NCI-H1436 treated with DMSO at 0.1 percent for 48 hours (cell line): Measurements from ENCODE around the gene ZNF292.
"Not testable (repeated sequence)": the region's sequence is repeated elsewhere in the genome, so short reads cannot be mapped to it uniquely, and the experiment has no call there.

Experiments used
- DNase-seq: peaks from one replicate; lab custom pipeline; 2025; lab: John Stamatoyannopoulos, UW

The ZNF292 gene

DNA sequence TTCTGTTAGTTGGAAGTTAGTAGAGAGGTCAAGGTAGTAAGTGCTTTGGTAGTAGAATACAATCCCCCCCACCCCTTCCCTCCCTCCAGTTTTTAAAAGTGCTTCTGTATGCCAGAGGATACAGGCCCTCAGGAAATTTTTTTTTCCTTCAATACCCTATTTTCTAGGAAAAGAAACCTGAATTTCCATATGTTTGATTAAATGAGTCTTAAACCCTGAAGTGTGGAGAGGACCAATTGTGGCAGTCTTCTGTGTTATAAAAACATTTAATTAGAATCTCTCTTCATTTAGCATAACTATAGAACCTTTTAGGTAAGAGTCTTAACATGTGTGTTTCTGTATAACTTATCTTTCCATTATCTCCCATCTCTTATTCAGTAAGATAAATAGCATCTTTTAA, 59.5 kb downstream of the ZNF292 start:
- no peak for DNase-seq

DNA sequence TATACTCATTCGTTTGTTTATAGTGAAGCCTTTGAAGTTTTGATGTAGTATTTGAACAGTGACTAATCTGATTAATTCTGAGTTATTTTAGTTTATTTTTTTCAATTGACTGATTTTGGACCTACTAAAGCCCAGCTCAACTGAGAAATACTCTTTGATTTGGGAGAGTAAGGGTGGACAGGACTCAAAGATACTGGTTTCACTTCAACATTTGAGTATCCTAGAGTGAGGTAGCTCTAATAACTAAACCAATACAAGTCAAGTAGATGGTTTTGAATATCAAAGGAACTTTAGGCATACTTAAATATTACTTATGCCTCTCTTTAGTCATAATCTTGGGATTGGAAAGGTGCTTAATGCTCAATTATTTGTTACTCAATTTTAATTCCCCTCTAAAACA, 65.6 kb downstream of the ZNF292 start:
- no peak for DNase-seq

DNA sequence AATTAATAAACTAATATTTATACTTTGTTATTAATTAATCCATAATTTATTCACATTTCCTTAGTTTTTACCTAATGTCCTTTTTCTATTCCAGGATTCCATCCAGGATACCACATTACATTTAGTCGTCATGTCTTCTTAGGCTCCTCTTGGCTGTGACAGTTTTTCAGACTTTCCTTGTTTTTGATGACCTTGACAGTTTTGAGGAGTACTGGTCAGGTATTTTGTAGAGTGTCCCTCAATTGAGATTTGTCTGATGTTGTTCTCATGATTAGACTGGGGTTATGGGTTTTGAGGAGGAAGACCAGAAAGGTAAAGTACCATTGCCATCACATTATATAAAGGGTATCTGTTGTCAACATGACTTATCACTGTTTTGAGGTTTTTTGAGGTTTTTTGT, 67.3 kb downstream of the ZNF292 start:
- DNase-seq, result no peak

- no peak for DNase-seq
These were observed 69.6 kb downstream of the ZNF292 start for GRCh38 chr6:87224971-87225370.

- no peak for DNase-seq
These were observed 70.1 kb downstream of the ZNF292 start for GRCh38 chr6:87225511-87225910.

DNA sequence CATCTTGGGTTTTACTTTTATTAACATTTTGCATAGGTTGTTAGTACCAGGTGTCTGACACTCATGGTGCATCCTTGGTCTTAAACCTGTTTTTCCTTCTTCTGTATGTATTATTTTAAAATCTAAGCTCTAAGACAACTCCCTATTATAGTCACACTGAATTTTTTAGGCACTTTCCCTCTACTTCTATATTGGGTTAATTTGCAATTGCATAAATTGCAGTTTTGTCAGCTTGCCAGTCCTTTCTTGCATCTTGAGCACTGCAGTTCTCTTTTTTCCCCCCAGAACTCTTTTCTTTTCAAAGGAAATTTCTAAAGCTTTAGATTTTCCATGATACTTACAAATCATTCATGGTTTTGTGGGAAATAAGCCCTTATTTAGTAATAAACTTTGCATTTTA, 70.6 kb downstream of the ZNF292 start:
- DNase-seq, result no peak

GRCh38 chr6:87230801-87231200, 75.4 kb downstream of the ZNF292 start:
- no peak for DNase-seq

DNA sequence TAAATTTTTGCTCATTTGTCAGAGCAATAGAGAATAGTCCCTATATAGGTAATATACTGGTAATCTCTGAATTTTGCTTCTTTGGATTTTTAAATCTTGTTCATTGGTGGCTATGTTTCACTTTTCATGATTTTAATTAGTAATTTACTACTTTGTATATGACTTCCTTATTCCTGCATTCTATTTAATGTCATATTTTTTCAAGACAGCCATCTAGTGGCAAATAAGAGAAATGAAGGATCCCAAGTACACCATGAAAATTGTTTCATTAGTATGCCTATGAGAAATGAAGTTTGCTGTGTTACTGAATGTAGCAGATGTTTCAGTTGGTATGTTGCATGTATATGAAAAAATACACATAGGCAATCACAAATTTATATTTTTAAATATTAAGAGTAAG, 82.4 kb downstream of the ZNF292 start:
- no peak for DNase-seq

DNA sequence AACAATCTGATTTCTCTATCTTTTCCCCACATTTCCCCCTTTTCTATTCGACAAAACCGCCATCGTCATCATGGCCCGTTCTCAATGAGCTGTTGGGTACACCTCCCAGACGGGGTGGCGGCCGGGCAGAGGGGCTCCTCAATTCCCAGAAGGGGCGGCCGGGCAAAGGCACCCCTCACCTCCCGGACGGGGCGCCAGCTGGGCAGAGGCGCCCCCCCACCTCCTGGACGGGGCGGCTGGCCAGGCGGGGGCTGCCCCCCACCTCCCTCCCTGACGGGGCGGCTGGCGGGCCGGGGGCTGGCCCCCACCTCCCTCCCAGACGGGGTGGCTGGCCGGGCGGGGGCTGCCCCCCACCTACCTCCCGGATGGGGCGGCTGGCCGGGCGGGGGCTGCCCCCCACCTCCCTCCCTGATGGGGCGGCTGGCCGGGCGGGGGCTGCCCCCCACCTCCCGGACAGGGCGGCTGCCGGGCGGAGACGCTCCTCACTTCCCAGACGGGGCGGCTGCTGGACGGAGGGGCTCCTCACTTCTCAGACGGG, 83.8 kb downstream of the ZNF292 start:
- DNase-seq, result not testable (repeated sequence)

- DNase-seq, result no peak
These were observed 85.9 kb downstream of the ZNF292 start for GRCh38 chr6:87241304-87241703.

DNA sequence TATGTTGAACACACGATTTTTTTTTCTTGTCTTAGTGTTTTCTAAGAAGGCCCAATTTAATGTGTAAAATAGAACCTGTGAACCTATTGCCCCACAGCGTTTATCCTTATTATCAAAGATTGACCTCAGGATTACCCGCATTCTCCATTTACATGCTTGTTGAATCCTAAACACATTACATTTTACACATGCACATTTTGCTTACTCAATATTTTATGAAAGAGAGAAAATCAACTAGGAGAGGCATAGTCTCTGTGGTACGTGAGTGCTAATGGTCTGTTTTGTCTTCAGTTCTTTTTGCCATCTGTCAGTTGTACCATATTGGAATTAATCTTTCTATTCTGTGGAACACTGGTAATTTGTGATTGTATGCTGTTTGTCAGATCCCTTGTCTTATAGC, 86.9 kb downstream of the ZNF292 start:
- no peak for DNase-seq

GRCh38 chr6:87243812-87244211, 88.4 kb downstream of the ZNF292 start:
- DNase-seq, result no peak

DNA sequence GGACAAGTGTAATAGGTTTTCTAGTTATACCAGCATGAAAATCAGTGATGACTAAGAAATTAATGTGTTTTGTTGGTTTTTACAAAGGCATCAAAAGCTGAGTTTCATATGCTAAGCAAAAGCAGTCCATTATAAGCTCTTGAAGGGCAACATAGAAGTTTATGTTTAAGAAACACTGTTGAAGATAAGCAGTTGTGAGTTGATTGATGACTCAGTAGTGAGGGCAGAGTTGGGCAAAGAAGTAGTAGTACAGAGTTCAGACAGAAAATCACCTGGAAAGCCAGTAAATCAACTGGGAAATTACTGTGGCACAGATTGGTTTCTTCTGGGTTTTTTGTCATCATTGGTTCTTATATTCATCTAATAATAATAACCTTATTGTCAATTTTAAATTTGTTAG, 89.0 kb downstream of the ZNF292 start:
- DNase-seq, result no peak

GRCh38 chr6:87250019-87250418, 94.7 kb downstream of the ZNF292 start:
- no peak for DNase-seq

DNA sequence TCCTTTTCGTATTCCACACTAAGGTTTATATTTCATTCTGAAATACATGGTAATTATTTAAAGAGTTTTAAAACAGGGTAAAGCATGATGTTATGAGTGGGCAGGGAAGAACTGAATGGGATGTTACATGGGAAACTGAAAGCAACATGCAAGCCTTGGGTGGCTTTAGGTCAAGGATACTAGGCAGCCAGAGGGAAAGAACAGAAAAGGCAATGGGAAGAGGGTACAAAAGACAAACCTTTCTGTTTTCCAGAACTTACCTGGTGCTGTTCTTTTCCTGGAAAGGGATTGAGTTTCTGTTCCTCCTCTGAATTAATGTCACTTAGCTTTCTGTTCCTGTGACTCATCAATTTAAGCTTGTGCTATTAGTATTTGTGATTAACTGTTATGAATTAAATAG, 95.9 kb downstream of the ZNF292 start:
- DNase-seq, result no peak

DNA sequence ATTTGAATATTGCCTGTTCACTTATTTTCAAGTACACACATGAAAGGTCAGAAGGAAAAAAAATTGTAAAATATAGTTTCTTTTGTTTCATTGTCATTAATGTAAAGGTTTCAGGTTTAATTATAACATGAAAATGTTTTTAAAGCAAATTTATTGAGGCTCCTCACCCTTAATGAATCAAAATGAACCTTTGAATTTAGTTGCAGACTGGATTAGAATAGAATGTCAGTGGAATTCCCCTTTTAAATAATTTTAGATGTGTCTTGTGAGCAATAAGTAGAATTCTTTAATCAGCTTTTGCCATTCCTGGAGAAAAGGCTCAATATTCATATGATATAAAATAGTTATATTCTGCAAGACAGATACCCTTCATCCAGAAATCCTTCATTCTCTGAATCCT, 96.4 kb downstream of the ZNF292 start:
- no peak for DNase-seq

DNA sequence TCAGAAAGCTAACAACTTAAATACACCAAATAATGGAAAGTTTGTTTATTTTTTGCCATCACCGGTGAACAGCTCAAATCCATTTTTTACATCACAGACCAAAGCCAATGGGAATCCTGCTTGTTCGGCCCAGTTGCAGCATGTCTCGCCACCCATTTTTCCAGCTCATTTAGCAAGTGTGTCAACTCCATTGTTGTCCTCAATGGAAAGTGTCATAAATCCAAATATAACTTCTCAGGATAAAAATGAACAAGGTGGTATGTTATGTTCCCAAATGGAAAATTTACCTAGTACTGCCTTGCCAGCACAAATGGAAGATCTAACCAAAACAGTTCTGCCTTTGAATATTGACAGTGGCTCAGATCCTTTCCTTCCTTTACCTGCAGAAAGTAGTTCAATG, 101.7 kb downstream of the ZNF292 start:
- no peak for DNase-seq

DNA sequence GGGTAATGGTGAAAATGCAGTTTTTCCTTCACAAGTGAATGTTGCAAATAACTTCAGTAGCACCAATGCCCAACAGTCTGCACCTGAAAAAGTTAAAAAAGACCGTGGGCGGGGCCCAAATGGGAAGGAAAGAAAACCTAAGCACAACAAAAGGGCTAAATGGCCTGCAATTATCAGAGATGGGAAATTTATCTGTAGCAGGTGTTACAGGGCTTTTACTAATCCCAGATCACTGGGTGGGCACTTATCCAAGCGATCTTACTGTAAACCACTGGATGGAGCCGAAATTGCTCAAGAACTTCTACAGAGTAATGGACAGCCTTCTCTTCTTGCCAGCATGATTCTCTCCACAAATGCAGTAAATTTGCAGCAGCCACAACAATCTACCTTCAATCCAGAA, 102.2 kb downstream of the ZNF292 start:
- DNase-seq, result no peak

GRCh38 chr6:87257975-87258374, 102.6 kb downstream of the ZNF292 start:
- DNase-seq, result no peak

DNA sequence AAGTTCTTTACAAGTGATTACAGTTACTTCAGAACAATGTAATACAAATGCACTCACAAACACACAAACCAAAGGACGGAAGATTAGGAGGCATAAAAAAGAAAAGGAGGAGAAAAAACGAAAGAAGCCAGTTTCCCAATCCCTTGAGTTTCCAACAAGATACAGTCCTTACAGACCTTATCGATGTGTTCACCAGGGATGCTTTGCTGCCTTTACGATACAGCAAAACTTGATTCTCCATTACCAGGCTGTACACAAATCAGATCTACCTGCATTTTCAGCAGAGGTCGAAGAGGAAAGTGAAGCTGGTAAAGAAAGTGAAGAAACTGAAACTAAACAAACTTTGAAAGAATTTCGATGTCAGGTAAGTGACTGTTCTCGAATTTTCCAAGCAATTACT, 104.4 kb downstream of the ZNF292 start:
- no peak for DNase-seq

- no peak for DNase-seq
These were observed 106.2 kb downstream of the ZNF292 start for GRCh38 chr6:87261534-87261933.

GRCh38 chr6:87264481-87264880, 109.1 kb downstream of the ZNF292 start:
- DNase-seq, result no peak

GRCh38 chr6:87274660-87275274, 119.4 kb downstream of the ZNF292 start:
- DNase-seq, result no peak

- DNase-seq, result no peak
These were observed 121.3 kb downstream of the ZNF292 start for GRCh38 chr6:87276624-87277023.

DNA sequence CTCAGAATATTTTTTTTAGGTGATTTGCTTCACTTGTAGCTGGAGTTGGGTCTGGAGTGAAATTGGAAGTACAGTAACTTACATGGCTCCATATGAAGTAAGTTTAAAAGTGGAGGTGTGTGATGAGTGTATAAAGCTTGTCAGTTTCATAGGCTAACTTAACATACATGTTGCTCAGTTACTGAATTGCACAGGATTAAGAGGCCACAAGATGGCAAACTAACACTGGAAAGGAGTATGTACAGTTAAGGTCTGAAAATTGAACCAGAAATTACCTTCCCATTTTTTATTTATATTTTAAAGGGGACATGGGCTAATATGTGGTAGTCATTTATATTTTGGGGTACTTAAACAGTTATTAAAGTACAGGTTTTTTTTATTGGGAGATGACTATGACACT, 121.8 kb downstream of the ZNF292 start:
- no peak for DNase-seq
